Cardiac atrium fibroblast (primary cell): ENCODE measurements around the gene LHX8. TPM values are rescaled to one million over a fixed set of nuclear protein-coding genes. Genes with fewer than 3 reads are reported as not detected.

Source experiments
- total RNA-seq: library from RNA; depleted of rRNA; stranded (reverse); fragments of >200 nt; gene quantifications from 2 replicates; pipeline ENCODE4 v1.2.3, GENCODE V29; 2015

Gene LHX8
- total RNA-seq: not detected in 2 replicates

GRCh38 chr1:75133750-75134646 lies at the start of gene LHX8:
TSS of gene LHX8 (plus strand) at chr1:75134388. CDS start at chr1:75136615, 2,227 bp downstream.

